Ectodermal cell (in vitro differentiated cells): ENCODE results near the gene KLHL20.
"Not testable (repeated sequence)": the region's sequence is repeated elsewhere in the genome, so short reads cannot be mapped to it uniquely, and the experiment has no call there.

Experiments used
- H3K27ac ChIP-seq: 2 replicates; pipeline ENCODE4 v1.7.0; 2013; ENCODE audit warnings: mild to moderate bottlenecking, low read depth, low read length; ENCODE audit not compliant: insufficient read depth, poor library complexity, severe bottlenecking
- H3K27me3 ChIP-seq: 2 replicates; pipeline ENCODE4 v1.7.0; 2013; ENCODE audit warnings: mild to moderate bottlenecking, low read length; ENCODE audit not compliant: insufficient read depth, control insufficient read depth, poor library complexity, severe bottlenecking
- H3K36me3 ChIP-seq: one replicate; pipeline ENCODE4 v1.7.0; 2013; ENCODE audit warnings: low read length; ENCODE audit not compliant: control insufficient read depth, insufficient read depth
- H3K4me1 ChIP-seq: one replicate; pipeline ENCODE4 v1.7.0; 2013; ENCODE audit warnings: low read length; ENCODE audit not compliant: control insufficient read depth, insufficient read depth
- H3K4me3 ChIP-seq: 2 replicates; pipeline ENCODE4 v1.7.0; 2013; ENCODE audit warnings: low read depth, low read length, control low read depth; ENCODE audit not compliant: insufficient read depth
- H3K9me3 ChIP-seq: 2 replicates; pipeline ENCODE4 v1.7.0; 2013; ENCODE audit warnings: mild to moderate bottlenecking, low read length, moderate library complexity; ENCODE audit not compliant: control insufficient read depth
- WGBS, 2 experiments: methylation state at CpG; one replicate each; pipeline ENCODE4 v1.1.7; 2013; ENCODE audit warnings: missing lambda C conversion rate in 2 of 2; 5-methylcytosine and 5-hydroxymethylcytosine counted together

KLHL20 gene

GRCh38 chr1:173744651-173745050 lies 29.9 kb downstream of the KLHL20 start:
- H3K27ac ChIP-seq, result no peak overlapping the region
- H3K4me3 ChIP-seq, result no peak overlapping the region
- no peaks in the 10 kb centered on the region for H3K27me3 ChIP-seq
- WGBS, 2 experiments, result 88% methylated on average over 2 of the region's 2 CpGs; no CpG with 5 or more reads in 1 of the 2 experiments
- H3K9me3 ChIP-seq, result no peaks in the 10 kb centered on the region
- no peaks in the 10 kb centered on the region for H3K36me3 ChIP-seq
- H3K4me1 ChIP-seq, result no peaks in the 10 kb centered on the region

- H3K4me3 ChIP-seq, result no peak overlapping the region
- 92 to 99% methylated on average over 4 of the region's 4 CpGs for WGBS, 2 experiments
- H3K36me3 ChIP-seq, result no peaks in the 10 kb centered on the region
- H3K27me3 ChIP-seq, result no peaks in the 10 kb centered on the region
- no peaks in the 10 kb centered on the region for H3K4me1 ChIP-seq
- no peaks in the 10 kb centered on the region for H3K9me3 ChIP-seq
- no peak overlapping the region for H3K27ac ChIP-seq
Observed at GRCh38 chr1:173749137-173749536, 34.4 kb downstream of the KLHL20 start.

- no peaks in the 10 kb centered on the region for H3K9me3 ChIP-seq
- no peak overlapping the region for H3K27ac ChIP-seq
- no peaks in the 10 kb centered on the region for H3K27me3 ChIP-seq
- H3K36me3 ChIP-seq, result peaks cover 26% of the 10 kb centered on the region
- H3K4me1 ChIP-seq, result no peaks in the 10 kb centered on the region
- H3K4me3 ChIP-seq, result no peak overlapping the region
Observed at GRCh38 chr1:173753830-173754229, 39.0 kb downstream of the KLHL20 start.

GRCh38 chr1:173757666-173758065 lies 42.9 kb downstream of the KLHL20 start:
- H3K4me3 ChIP-seq, result no peak overlapping the region
- H3K9me3 ChIP-seq, result no peaks in the 10 kb centered on the region
- H3K36me3 ChIP-seq, result peaks cover 35% of the 10 kb centered on the region
- 89 to 99% methylated on average over 4 of the region's 4 CpGs for WGBS, 2 experiments
- no peaks in the 10 kb centered on the region for H3K4me1 ChIP-seq
- no peak overlapping the region for H3K27ac ChIP-seq
- no peaks in the 10 kb centered on the region for H3K27me3 ChIP-seq

GRCh38 chr1:173758110-173758509 lies 43.3 kb downstream of the KLHL20 start:
- Histone ChIP-seq H3K9me3 (no peaks in the 10 kb centered on the region), H3K4me3 (no peak overlapping the region), H3K27me3 (no peaks in the 10 kb centered on the region), H3K36me3 (peaks cover 35% of the 10 kb centered on the region), H3K27ac (no peak overlapping the region), H3K4me1 (no peaks in the 10 kb centered on the region)
- WGBS, 2 experiments, result 87 to 96% methylated on average over 7 of the region's 7 CpGs

- 91 to 94% methylated on average over 5 of the region's 5 CpGs for WGBS, 2 experiments
- Histone ChIP-seq H3K36me3 (peaks cover 35% of the 10 kb centered on the region), H3K27ac (no peak overlapping the region)
Observed at GRCh38 chr1:173758980-173759379, 44.2 kb downstream of the KLHL20 start.

GRCh38 chr1:173764331-173764730 lies 49.5 kb downstream of the KLHL20 start:
- H3K27me3 ChIP-seq, H3K4me1 ChIP-seq, H3K4me3 ChIP-seq, H3K9me3 ChIP-seq, H3K36me3 ChIP-seq, H3K27ac ChIP-seq: not testable (repeated sequence)
- 96 to 98% methylated on average over 6 of the region's 6 CpGs for WGBS, 2 experiments

More at GRCh38 chr1:173758980-173759379, 44.2 kb downstream of the KLHL20 start:
- H3K9me3 ChIP-seq, result no peaks in the 10 kb centered on the region
- no peaks in the 10 kb centered on the region for H3K27me3 ChIP-seq
- H3K4me1 ChIP-seq, result no peaks in the 10 kb centered on the region
- H3K4me3 ChIP-seq, result no peak overlapping the region

- Histone ChIP-seq H3K36me3 (no peaks in the 10 kb centered on the region), H3K9me3 (no peaks in the 10 kb centered on the region), H3K4me3 (no peak overlapping the region), H3K4me1 (no peaks in the 10 kb centered on the region), H3K27me3 (no peaks in the 10 kb centered on the region), H3K27ac (no peak overlapping the region)
- WGBS, 2 experiments, result 100% methylated on average over 1 of the region's 2 CpGs; no CpG with 5 or more reads in 1 of the 2 experiments
Observed at GRCh38 chr1:173768206-173768605, 53.4 kb downstream of the KLHL20 start.

- H3K9me3 ChIP-seq, result no peaks in the 10 kb centered on the region
- no peak overlapping the region for H3K27ac ChIP-seq
- H3K27me3 ChIP-seq, result no peaks in the 10 kb centered on the region
- H3K4me3 ChIP-seq, result no peak overlapping the region
- no peaks in the 10 kb centered on the region for H3K4me1 ChIP-seq
- H3K36me3 ChIP-seq, result no peaks in the 10 kb centered on the region
- 94 to 95% methylated on average over 3 of the region's 3 CpGs for WGBS, 2 experiments
Observed at GRCh38 chr1:173768827-173769226, 54.0 kb downstream of the KLHL20 start.

GRCh38 chr1:173770330-173770729 lies 55.5 kb downstream of the KLHL20 start:
- not testable (repeated sequence) for H3K27me3 ChIP-seq, H3K4me1 ChIP-seq, H3K9me3 ChIP-seq

GRCh38 chr1:173771560-173771959 lies 56.8 kb downstream of the KLHL20 start:
- no peak overlapping the region for H3K4me3 ChIP-seq
- peaks cover 7% of the 10 kb centered on the region for H3K36me3 ChIP-seq
- H3K9me3 ChIP-seq, result no peaks in the 10 kb centered on the region
- H3K4me1 ChIP-seq, result no peaks in the 10 kb centered on the region
- WGBS, 2 experiments, result 88 to 92% methylated on average over 1 of the region's 1 CpG
- no peaks in the 10 kb centered on the region for H3K27me3 ChIP-seq
- no peak overlapping the region for H3K27ac ChIP-seq

More at GRCh38 chr1:173770330-173770729, 55.5 kb downstream of the KLHL20 start:
- not testable (repeated sequence) for H3K4me3 ChIP-seq, H3K27ac ChIP-seq, H3K36me3 ChIP-seq
- WGBS, 2 experiments, result 90 to 94% methylated on average over 9 of the region's 9 CpGs
